HG03064 (cell line): ENCODE data around the gene AOAH.
"Not testable (repeated sequence)": the region's sequence is repeated elsewhere in the genome, so short reads cannot be mapped to it uniquely, and the experiment has no call there.

ENCODE experiments used
- ATAC-seq: cut with Tn5 transposase; IDR thresholded peaks from one replicate; pipeline ENCODE4 v1.9.1; 2021; ENCODE audit warnings: low read depth; ENCODE audit not compliant: unreplicated experiment

Gene AOAH

DNA sequence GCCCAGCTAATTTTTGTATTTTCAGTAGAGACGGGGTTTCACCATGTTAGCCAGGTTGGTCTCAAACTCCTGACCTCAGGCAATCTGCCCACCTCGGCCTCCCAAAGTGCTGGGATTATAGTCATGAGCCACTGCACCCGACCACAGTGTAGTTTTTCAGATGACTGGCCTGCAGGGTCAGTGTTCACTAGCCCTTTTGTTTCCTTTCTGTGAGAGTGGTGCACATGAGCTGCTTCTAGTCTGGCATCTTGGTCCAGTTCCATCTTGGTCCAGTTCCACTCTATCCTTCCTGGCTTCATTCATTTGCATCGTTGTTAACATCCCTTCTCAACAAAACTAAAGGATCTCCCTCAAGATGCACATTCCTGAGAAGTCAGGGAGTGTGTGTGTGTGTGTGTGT, 240.4 kb downstream of the AOAH start:
- not testable (repeated sequence) for ATAC-seq

DNA sequence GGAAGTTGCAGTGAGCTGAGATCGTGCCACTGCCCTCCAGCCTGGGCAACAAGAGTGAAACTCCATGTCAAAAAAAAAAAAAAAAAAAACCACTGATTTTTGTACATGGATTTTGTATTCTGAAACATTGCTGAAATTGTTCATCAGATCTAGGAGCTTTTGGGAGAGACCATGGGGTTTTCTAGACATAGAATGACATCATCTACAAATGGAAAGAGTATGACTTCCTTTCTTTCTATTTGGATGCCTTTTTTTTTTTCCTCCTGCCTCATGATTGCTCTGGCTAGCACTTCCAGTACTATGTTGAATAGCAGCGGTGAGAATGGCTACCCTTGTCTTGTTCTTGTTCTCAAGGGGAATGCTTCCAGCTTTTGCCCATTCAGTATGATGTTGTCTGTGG, 245.5 kb downstream of the AOAH start:
- ATAC-seq = no peak

DNA sequence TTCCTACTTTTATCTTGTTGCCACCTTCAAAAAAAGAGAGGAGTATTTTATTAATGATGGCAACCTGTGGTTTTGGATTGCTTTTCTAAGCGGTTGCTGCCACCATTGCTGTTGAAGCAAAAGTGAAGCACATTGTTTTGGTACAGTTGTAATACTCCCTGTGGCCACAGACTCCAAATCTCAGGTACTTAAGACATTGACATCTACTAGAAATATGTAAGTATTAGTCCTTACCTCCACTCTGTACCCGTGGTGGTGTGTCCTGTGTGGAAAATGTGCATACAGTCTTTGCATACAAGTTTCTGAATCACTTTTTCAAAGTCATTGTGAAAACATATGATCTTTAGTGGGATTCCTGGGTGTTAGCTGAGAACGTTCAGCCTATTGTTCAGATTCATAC, 248.9 kb downstream of the AOAH start:
- no peak for ATAC-seq

DNA sequence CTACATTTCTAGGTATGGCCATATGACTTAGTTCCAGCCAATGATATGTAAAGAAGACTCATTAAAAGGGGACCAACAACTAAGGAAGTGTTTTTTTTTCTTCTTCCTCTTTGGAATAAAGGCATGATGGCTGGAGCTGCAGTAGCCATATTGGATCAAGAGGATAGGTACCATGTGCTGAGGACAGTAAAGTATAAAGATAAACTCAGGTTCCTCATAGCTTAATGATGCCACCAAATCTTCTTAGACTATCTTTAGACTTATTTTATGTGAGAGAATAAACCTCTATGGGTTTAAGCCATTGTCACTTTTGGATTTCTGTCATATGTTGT, 249.3 kb downstream of the AOAH start:
- ATAC-seq = no peak

DNA sequence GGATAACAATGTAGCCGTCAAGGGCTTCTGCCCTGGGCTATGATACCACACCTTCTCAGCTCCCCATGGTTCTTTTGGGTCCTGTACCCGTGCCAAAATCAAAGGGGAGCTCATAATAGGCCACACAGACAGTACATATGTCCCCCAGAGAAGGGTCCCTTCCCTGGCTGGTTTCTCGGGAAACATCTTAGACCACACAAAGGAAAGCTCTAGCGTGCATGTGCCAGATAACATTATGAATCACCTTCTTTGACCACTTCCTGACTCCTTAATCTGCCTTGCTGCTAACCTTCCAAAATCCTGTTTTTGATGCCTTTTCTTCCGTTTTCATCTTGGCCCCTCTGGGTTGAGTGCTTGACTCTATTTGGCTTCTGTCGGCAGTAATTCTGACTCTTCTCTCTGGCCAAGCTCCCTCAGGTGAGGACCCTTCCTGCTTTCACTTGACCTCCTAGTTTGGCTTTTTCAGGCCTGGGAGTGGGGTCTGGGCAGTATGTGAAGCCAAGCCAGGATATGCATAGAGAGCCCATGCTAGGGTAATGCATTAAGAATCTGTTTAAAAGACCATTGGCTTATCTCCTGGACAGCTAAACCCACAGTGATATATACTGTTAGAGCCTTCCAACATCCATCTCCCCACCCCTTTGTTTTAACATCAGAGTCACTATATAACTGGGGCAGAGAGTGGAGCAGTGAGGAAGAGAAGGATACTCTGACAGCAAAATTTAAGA, 249.8 kb downstream of the AOAH start:
- no peak for ATAC-seq

DNA sequence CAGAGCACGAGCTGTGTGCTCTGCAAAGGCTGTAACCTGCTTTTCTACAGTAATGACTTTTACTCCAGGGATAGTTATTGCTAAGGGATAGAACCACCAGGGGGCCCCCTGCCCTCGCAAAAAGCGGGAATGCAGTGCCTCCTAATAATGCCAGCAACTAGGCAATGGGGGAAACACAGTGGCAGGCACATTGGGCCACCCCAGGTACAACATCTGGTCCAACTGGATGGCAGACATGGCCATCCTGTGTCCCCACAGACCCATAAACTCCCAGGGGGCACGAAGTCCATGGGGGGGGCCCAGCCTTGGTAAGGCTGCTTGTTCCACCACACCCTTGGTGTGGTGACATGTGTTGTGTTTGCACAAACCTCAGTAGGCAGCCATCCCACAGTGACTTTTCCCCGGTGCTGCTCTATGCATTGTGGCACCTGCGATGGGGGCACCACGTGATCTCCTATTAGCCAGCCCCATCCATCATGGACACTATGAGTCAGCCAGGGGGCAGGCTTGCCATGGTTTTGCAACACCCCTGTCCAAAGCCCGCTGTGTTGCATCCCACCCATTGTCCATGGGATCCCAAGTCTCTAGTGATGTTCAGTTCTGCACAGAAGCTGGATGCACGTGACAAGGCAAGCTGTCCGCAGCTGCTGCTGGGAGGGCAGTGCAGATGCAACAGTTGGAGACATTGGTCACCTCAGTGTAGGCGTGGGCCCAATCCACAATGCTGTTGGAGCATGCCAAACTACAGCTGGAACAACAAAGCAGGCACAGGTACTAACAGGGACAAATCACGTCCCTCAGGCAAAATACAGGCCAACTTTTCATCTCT, 250.6 kb downstream of the AOAH start:
- ATAC-seq = no peak

DNA sequence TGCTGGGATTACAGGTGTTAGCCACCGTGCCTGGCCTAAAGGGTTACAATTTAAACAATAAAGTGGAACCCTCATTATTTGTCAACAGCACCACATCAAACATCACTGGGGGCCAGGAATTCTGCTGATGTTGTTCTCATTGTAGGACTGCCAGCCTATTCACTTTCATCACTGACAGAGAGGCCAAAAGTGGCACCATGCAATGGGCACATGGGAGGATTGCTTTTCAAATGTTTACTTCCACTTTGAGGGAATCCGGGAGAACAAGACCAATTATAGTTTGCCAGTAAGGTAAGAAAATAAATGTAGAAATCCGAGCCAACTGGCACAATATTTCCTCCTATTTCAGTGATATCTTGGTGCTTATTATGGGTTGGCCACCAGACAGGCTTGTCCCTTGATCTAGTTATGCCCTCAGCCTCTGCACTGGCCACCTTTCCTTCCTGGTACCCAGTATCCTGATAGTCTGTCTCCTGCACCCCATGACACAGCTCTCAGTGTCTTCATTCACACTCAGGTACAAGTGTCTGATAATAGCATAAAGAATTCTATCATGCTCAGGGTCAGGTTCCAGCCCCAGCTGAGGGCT, 252.1 kb downstream of the AOAH start:
- no peak for ATAC-seq

DNA sequence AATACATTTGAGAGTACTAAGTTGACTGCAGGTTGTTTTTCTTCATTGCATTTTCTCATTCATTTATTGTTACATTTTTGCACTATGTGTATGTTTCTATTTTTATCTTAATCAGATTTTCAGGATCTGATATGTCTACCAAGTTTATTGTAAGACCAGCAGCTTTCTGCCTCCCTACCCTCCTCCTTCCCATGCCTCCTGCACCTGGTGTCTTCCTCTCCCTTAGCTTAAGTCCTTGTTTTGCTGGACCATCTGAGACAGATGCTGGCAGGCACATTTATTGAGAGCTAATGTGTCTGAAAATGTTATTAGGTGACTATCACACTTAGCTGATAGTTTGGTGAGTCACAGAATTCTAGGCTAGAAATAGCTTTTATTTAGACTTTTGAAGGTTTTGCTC, 255.1 kb downstream of the AOAH start:
- ATAC-seq = no peak

DNA sequence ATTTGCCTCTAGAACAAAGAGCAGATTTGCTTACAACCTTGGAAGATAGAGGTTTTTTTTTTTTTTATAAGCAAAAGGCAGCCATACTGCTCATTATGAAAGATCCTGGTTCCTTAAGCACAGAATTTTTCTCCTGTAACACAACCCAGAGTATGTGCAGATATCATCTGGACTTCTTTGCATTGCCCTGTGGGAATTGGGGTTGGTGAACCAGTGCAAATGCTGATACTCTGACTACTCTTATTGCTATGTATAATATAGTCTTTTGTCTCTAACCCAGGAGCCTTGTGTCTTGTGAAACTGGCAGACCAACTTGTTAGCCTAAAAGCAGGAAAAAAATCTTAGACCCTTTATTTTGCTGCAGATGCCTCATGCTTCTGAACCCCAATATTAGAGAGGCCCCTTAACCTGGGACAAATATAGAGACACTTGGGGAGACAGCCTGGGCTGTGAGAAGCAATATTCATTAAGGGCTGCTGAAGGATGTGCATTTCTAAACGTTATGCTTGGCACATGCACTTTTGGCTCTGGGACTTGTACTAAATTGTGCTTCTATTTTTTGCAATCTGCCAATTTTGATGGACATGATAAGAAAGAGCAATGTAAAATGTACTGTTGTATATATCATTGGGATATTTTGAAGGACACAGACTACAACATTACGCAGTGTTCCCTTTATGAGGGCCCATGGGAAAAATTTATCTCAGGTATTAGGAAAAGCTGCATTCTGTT, 255.8 kb downstream of the AOAH start:
- no peak for ATAC-seq

DNA sequence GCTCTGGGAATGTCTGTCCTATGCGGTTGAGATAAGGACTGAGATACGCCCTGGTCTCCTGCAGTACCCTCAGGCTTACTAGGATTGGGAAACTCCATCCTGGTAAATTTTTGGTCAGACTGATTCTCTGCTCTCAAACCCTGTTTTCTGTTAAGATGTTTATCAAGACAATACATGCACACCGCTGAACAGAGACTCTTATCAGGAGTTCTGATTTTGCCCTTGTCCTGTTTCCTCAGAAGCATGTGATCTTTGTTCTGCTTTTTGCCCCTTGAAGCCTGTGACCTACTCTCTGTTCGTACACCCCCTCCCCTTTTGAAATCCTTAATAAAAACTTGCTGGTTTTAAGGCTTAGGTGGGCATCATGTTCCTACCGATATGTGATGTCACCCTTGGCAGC, 258.3 kb downstream of the AOAH start:
- not testable (repeated sequence) for ATAC-seq

DNA sequence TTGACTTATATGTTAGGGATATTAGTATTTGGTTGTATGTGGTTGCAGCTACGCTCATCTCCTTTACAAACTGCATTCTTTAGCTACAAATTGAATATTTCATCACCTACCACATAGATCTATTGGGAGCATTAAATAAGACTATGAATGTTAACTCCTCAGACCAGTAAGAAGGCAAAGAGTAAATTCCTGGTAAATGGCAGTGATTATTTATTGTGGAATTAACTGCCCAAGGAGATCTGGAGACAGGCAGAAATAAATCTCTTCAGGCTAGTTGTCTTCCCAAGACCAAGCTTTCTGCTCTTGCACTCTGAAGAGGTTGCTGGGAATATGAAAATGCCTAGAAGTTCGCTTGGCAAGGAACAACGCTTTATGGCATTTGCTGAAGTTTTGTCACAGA, 260.0 kb downstream of the AOAH start:
- no peak for ATAC-seq
